ENCODE results near the gene SERPINB3.
"Not testable (repeated sequence)": the region's sequence is repeated elsewhere in the genome, so short reads cannot be mapped to it uniquely, and the experiment has no call there.

The SERPINB3 gene

GRCh38 chr18:63644694-63645093 is 17.0 kb downstream of the SERPINB3 start:
- DNase-seq = not testable (repeated sequence)

GRCh38 chr18:63644142-63644541 is 17.6 kb downstream of the SERPINB3 start, which contains the start of gene SERPINB4:
Gene SERPINB4, minus strand, starts transcription at chr18:63644256. Its CDS starts 679 bp downstream, at chr18:63643577.
- DNase-seq = not testable (repeated sequence)

- DNase-seq = not testable (repeated sequence)
These were observed 18.9 kb downstream of the SERPINB3 start for GRCh38 chr18:63642668-63643356.

GRCh38 chr18:63641157-63641680 is 20.5 kb downstream of the SERPINB3 start:
- not testable (repeated sequence) for DNase-seq

GRCh38 chr18:63637703-63638102 is 24.0 kb downstream of the SERPINB3 start:
- DNase-seq = no peak

GRCh38 chr18:63627819-63628218 is 33.9 kb downstream of the SERPINB3 start:
- no peak for DNase-seq

GRCh38 chr18:63626431-63626830 is 35.3 kb downstream of the SERPINB3 start:
- no peak for DNase-seq

GRCh38 chr18:63624863-63625262 is 36.8 kb downstream of the SERPINB3 start:
- DNase-seq = no peak

- DNase-seq = no peak
These were observed 42.0 kb downstream of the SERPINB3 start for GRCh38 chr18:63619661-63620060.

GRCh38 chr18:63617915-63618234 is 43.8 kb downstream of the SERPINB3 start:
- no peak for DNase-seq

GRCh38 chr18:63617049-63617914 is 44.4 kb downstream of the SERPINB3 start:
- no peak for DNase-seq

GRCh38 chr18:63613420-63613819 is 48.3 kb downstream of the SERPINB3 start:
- DNase-seq = no peak

- DNase-seq = no peak
These were observed 55.2 kb downstream of the SERPINB3 start for GRCh38 chr18:63606526-63606925.

Measured in effector CD8-positive, alpha-beta T cell (primary cell).